Measurements from ENCODE around the gene ADK. TPM values are rescaled to one million over a fixed set of nuclear protein-coding genes. Genes with fewer than 3 reads are reported as not detected.

Gene ADK
- total RNA-seq, 1 donor from 2014 or later = 26.2 TPM

- peaks cover 56% of the 10 kb centered on the region for H3K4me1 Mint-ChIP-seq
- H3K9me3 Mint-ChIP-seq = no peaks in the 10 kb centered on the region
- H3K27ac Mint-ChIP-seq = peak overlapping the region; percentile 84
- no peak for TF ChIP-seq CTCF (IDR thresholded peaks at IDR 0.05; ENCODE audit: unreplicated experiment)
- H3K27me3 Mint-ChIP-seq (ENCODE audit: low read depth) = no peaks in the 10 kb centered on the region
- H3K36me3 Mint-ChIP-seq = peaks cover 9% of the 10 kb centered on the region
- DNase-seq (ENCODE audit: low spot score in 2 of 2, unreplicated experiment in 2 of 2) = no peak
- no peak overlapping the region for H3K4me3 Mint-ChIP-seq
These were observed 87.0 kb downstream of the ADK start for GRCh38 chr10:74238031-74238431.

- Mint-ChIP-seq H3K27me3 (ENCODE audit: low read depth) (no peaks in the 10 kb centered on the region), H3K4me1 (peaks cover 54% of the 10 kb centered on the region), H3K4me3 (peak overlapping the region; percentile 6), H3K36me3 (peaks cover 12% of the 10 kb centered on the region), H3K9me3 (no peaks in the 10 kb centered on the region), H3K27ac (peak overlapping the region; percentile 90)
- DNase-seq (ENCODE audit: low spot score in 2 of 2, unreplicated experiment in 2 of 2) = no peak
- no peak for TF ChIP-seq CTCF (IDR thresholded peaks at IDR 0.05; ENCODE audit: unreplicated experiment)
These were observed 87.5 kb downstream of the ADK start for GRCh38 chr10:74238516-74238915.

- H3K27me3 Mint-ChIP-seq (ENCODE audit: low read depth) = no peaks in the 10 kb centered on the region
- no peak for TF ChIP-seq CTCF (IDR thresholded peaks at IDR 0.05; ENCODE audit: unreplicated experiment)
- H3K27ac Mint-ChIP-seq = no peak overlapping the region
- H3K9me3 Mint-ChIP-seq = no peaks in the 10 kb centered on the region
- no peak for DNase-seq (ENCODE audit: low spot score in 2 of 2, unreplicated experiment in 2 of 2)
- no peak overlapping the region for H3K4me3 Mint-ChIP-seq
- peaks cover 12% of the 10 kb centered on the region for H3K36me3 Mint-ChIP-seq
- H3K4me1 Mint-ChIP-seq = peaks cover 35% of the 10 kb centered on the region
These were observed 92.0 kb downstream of the ADK start for GRCh38 chr10:74243067-74243466.

- H3K4me1 Mint-ChIP-seq = peaks cover 31% of the 10 kb centered on the region
- no peaks in the 10 kb centered on the region for H3K27me3 Mint-ChIP-seq (ENCODE audit: low read depth)
- peak; percentile 82 for TF ChIP-seq CTCF (IDR thresholded peaks at IDR 0.05; ENCODE audit: unreplicated experiment)
- H3K36me3 Mint-ChIP-seq = peaks cover 12% of the 10 kb centered on the region
- H3K9me3 Mint-ChIP-seq = no peaks in the 10 kb centered on the region
- no peak for DNase-seq (ENCODE audit: low spot score in 2 of 2, unreplicated experiment in 2 of 2)
- no peak overlapping the region for H3K4me3 Mint-ChIP-seq
- no peak overlapping the region for H3K27ac Mint-ChIP-seq
These were observed 93.2 kb downstream of the ADK start for GRCh38 chr10:74244097-74244685.

- H3K9me3 Mint-ChIP-seq = no peaks in the 10 kb centered on the region
- no peak overlapping the region for H3K27ac Mint-ChIP-seq
- no peak for DNase-seq (ENCODE audit: low spot score in 2 of 2, unreplicated experiment in 2 of 2)
- H3K4me3 Mint-ChIP-seq = no peak overlapping the region
- H3K36me3 Mint-ChIP-seq = peaks cover 12% of the 10 kb centered on the region
- peaks cover 28% of the 10 kb centered on the region for H3K4me1 Mint-ChIP-seq
- no peak for TF ChIP-seq CTCF (IDR thresholded peaks at IDR 0.05; ENCODE audit: unreplicated experiment)
- H3K27me3 Mint-ChIP-seq (ENCODE audit: low read depth) = no peaks in the 10 kb centered on the region
These were observed 93.8 kb downstream of the ADK start for GRCh38 chr10:74244807-74245206.

GRCh38 chr10:74246495-74246894, 95.5 kb downstream of the ADK start:
- no peak for TF ChIP-seq CTCF (IDR thresholded peaks at IDR 0.05; ENCODE audit: unreplicated experiment)
- no peak for DNase-seq (ENCODE audit: low spot score in 2 of 2, unreplicated experiment in 2 of 2)
- Mint-ChIP-seq H3K36me3 (peaks cover 12% of the 10 kb centered on the region), H3K27me3 (ENCODE audit: low read depth) (no peaks in the 10 kb centered on the region), H3K27ac (no peak overlapping the region), H3K4me3 (no peak overlapping the region), H3K9me3 (no peaks in the 10 kb centered on the region), H3K4me1 (peaks cover 18% of the 10 kb centered on the region)

All from mesothelial cell of epicardium (in vitro differentiated cells).